CD4-positive, alpha-beta T cell treated with Interleukin-12 subunit alpha and Interleukin-12 subunit beta, for 1 hour (primary cell): ENCODE data around the gene SERTAD3.
"Not testable (repeated sequence)": the region's sequence is repeated elsewhere in the genome, so short reads cannot be mapped to it uniquely, and the experiment has no call there.

Source experiments
- DNase-seq: peaks from one replicate; pipeline ENCODE4 v3.0.0-alpha.2; 2020

The SERTAD3 gene

DNA sequence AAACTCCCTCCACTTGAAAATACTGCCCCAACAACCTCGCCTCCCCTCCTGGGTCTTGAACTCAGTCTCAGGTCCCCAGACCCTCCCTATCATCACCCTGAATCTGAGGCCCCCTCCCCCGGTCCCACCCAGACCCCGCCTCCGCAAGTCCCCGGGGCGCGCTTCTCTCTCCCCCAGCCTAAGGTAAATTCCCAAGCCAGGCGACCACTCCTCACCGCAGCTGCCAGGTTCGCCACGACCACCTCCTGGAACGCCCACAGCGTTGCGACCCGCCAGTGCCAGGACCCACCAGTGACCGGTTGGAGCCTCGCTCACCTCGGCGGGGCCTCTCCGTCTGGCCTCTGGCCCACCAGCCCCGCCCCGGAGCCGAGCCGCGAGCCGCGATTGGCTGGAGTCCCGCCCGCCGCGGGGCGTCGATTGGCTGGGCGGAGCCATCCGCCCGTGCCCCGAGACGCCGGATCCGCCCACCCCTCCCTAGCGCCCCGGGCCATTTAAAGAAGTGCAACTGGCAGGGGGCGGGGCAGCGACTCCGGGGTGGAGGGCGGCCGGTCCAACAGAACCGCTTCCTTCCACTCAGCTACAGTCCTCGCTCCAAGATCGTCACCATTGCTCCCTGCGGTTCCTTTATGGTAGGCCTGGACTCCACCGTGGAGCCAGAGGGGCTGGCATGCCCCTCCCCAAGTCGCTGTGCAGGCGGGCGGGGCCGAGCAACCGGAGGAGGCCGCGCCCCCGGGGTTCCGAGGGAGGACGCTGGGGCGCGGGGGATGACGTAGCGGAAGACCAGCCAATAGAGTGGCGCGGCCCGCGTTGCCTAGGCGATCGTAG, at the start of gene SERTAD3:
TSS of gene SERTAD3 (minus strand) at position 336 of the 825 bp plus-strand sequence. CDS start 2,255 bp downstream, outside the sequence.
- DNase-seq: peak; percentile 96

GRCh38 chr19:40493778-40494177, 49.6 kb upstream of the SERTAD3 start:
- no peak for DNase-seq

DNA sequence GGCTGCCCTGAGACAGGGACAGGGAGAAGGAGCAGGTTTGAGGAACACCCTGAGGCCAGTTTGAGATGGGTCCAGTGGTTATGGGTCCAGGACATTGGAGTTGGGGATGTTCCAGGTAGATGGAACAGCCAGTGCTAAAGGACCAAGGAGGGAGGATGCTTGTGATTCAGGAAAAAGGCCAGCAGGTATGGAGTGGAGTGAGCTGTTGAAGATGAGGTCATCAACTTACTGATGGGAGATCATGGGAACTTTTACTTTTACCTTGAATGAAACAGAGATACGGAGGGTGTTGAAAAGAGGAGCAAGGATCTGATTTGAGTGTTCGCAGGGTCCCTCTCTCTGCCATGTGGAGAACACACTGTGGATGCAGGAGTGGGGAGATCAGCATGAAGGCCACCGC, 48.1 kb upstream of the SERTAD3 start:
- no peak for DNase-seq

GRCh38 chr19:40489882-40490230, 45.7 kb upstream of the SERTAD3 start:
- no peak for DNase-seq

DNA sequence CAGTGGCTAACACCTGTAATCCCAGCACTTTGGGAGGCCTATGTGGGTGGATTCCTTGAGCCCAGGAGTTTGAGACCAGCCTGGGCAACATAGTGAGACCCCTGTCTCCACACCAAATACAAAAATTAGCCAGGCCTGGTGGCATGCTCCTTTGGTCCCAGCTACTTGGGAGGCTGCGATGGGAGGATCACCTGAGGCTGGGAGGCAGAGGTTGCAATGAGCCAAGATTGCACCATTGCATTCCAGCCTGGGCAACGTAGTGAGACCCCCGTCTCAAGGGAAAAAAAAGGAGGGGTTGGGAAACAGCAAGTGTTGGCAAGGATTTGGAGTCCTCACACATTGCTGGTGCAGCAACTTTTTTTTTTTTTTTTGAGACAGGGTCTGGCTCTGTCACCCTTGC, 41.9 kb upstream of the SERTAD3 start:
- DNase-seq: no peak

- not testable (repeated sequence) for DNase-seq
These were observed 31.9 kb upstream of the SERTAD3 start for GRCh38 chr19:40475878-40476644.

- no peak for DNase-seq
These were observed 30.6 kb upstream of the SERTAD3 start for GRCh38 chr19:40474737-40475136.

GRCh38 chr19:40472516-40472915, 28.4 kb upstream of the SERTAD3 start:
- DNase-seq: no peak

- no peak for DNase-seq
These were observed 27.0 kb upstream of the SERTAD3 start for GRCh38 chr19:40471111-40471510.

- no peak for DNase-seq
These were observed 24.9 kb upstream of the SERTAD3 start for GRCh38 chr19:40469011-40469410.

GRCh38 chr19:40466985-40467734, 23.0 kb upstream of the SERTAD3 start, which contains the start of gene SPTBN4:
Gene SPTBN4 (plus strand): TSS chr19:40467001. CDS start chr19:40472622, 5,621 bp downstream.
- no peak for DNase-seq

GRCh38 chr19:40466219-40466984, 22.3 kb upstream of the SERTAD3 start:
- peak; percentile 84 for DNase-seq

DNA sequence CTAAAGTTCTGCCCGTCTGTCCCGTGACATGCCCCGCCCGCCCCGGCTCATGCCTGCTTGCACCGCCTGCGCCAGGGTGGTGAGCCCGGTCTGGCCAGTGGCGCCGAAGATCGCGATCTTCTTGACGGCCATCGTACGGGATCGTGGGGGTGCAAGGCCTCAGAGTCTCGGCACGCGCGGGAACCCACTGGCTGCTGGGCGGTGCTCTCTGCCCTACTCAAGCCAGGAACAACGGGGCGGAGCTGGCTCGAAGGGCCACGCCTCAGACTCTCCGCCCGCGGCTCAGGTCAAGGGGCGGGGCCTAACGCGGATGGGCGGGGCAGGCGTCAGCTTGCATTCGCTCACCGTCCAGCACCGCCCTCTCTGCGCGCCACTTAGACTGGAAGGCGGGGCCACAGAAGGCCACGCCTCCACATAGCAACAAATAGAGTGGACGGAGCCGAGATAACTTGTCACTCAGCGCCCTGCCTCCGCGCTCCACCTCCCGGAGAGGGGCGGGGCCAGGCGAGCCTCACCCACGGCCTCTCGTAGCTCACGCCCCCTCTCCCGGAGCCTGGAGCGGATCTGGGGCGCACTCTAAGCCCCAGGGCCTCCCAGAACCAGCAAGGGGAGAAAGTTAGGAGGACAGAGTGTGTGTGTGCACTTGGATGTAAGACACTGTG, 21.6 kb upstream of the SERTAD3 start, which contains the start of gene BLVRB:
TSS of gene BLVRB (minus strand) at position 189 of the 662 bp plus-strand sequence. CDS start at position 132, 57 bp downstream.
- peak; percentile 100 for DNase-seq

DNA sequence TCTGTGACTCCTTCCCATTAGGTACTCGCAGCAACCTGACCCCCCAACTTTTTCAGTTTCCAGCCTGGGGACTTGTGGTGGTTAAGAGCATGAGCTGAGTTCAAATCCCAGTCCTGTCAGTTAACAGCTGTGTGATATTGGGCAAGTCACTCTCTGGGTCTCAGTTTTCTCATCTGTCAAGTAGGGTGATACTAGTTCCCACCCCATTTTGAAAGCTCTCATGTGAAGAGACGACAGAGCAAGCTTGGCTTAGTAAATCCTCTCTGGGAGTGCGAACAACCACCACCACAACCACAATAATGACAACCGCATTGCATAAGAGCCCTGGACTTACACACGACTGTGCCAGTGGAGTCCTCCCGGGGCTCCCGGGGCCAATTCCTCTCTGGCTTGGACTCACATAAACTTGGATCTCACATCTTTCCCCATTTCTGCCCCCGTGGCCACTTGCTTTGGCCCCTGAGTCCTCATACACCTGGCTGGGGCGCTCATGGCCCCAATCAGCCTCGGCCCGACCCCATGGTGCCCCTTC, 21.0 kb upstream of the SERTAD3 start:
- DNase-seq: peak; percentile 43

DNA sequence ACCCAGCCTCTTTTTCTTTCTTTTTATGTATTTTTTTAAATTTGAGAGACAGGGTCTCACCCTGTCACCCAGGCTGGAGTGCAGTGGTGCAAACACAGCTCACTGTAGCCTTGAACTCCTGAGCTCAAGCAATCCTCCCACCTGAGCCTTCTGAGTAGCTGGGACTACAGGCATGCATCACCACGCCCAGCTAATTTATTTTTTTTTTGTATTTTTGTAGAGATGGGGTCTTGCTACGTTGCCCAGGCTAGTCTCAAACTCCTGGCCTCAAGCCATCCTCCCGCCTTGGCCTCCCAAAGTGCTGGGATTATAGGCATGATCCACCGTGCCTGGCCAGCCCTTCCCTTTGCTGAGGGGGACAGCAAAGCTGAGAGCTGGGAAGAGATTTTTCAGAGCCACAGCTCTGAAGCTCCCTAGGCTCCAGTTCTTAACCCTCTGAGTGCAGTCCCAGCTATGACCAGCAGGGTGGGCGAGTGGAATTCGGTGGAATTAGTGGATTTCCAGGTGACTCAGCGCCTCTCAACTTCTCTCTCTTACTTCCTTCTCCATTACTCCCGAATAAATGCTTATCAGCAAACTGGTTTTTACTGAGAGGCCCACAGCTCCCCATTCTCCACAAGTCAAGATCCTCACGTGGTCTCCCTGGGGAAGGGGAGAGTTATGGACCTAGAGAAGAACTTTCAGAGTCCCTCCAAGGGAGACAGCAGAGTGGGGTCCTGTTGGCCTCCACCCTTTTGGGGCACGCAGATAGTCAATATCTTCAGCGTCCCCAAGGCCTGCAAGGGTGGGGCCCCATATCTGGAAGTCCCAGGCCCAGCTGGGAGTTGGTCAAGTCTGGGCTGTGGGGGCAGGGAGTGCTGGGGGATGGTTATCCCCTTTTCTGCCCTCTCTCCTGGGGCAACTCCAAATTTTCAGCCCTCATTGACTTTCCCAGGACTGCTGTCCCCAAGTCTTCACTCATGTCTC, 20.2 kb upstream of the SERTAD3 start:
- peak; percentile 76 for DNase-seq

GRCh38 chr19:40463587-40464037, 19.5 kb upstream of the SERTAD3 start:
- DNase-seq: not testable (repeated sequence)

GRCh38 chr19:40461669-40462221, 17.6 kb upstream of the SERTAD3 start:
- DNase-seq: no peak

- DNase-seq: no peak
These were observed 16.1 kb upstream of the SERTAD3 start for GRCh38 chr19:40460185-40460584.

DNA sequence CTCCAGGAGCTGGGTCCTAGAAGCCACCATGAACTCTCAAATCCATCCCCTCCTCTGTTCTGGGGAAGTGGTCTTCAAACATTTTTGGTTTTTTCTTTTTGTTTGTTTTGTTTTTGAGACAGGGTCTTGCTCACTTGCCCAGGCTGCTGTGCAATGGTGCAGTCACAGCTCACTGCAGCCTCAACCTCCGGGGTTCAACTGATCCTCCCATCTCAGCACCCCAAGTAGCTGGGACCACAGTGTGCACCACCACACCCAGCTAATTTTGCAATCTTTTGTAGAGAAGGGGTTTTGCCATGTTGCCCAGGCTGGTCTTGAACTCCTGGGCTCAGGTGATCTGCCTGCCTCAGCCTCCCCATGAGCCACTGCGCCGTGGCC, 14.5 kb upstream of the SERTAD3 start:
- DNase-seq: no peak
